Stomach (tissue), 4 donors: ENCODE measurements around the gene CCDC106.

Source experiments
- POLR2A ChIP-seq, 4 donors: fragments of 450-650 bp; IDR thresholded peaks; one replicate each; pipeline ENCODE4 v1.6.1; 2016; ENCODE audit warnings: antibody characterized with exemption in 4 of 4, control low read depth in 2 of 4, mild to moderate bottlenecking in 1 of 4, moderate library complexity in 1 of 4
- POLR2AphosphoS5 ChIP-seq, 3 donors: sonication (generic); formaldehyde crosslinking; IDR thresholded peaks; one replicate each; pipeline ENCODE4 v1.6.1; 2016; ENCODE audit warnings: antibody characterized with exemption in 3 of 3
- TF ChIP-seq, protein P1 (sequence below), 7 experiments: fragments of 450-650 bp in 4 of 7; fragments of 200-600 bp in 3 of 7; sonication (generic) in 3 of 7; IDR thresholded peaks; one replicate each; pipeline ENCODE4 v1.5.1; 2016 to 2019; ENCODE audit warnings: antibody characterized with exemption in 7 of 7, control low read depth in 2 of 7, mild to moderate bottlenecking in 1 of 7

GRCh38 chr19:55667006-55667381, 19.0 kb downstream of the CCDC106 start:
- TF ChIP-seq POLR2A (IDR thresholded peaks at IDR 0.05): no peak
- TF ChIP-seq, protein P1, sequence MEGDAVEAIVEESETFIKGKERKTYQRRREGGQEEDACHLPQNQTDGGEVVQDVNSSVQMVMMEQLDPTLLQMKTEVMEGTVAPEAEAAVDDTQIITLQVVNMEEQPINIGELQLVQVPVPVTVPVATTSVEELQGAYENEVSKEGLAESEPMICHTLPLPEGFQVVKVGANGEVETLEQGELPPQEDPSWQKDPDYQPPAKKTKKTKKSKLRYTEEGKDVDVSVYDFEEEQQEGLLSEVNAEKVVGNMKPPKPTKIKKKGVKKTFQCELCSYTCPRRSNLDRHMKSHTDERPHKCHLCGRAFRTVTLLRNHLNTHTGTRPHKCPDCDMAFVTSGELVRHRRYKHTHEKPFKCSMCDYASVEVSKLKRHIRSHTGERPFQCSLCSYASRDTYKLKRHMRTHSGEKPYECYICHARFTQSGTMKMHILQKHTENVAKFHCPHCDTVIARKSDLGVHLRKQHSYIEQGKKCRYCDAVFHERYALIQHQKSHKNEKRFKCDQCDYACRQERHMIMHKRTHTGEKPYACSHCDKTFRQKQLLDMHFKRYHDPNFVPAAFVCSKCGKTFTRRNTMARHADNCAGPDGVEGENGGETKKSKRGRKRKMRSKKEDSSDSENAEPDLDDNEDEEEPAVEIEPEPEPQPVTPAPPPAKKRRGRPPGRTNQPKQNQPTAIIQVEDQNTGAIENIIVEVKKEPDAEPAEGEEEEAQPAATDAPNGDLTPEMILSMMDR (IDR thresholded peaks at IDR 0.05): no peak
- no peak for TF ChIP-seq POLR2AphosphoS5 (IDR thresholded peaks at IDR 0.05)
